Endothelial cell of umbilical vein (primary cell): ENCODE data around the gene KIR3DL1. TPM values are rescaled to one million over a fixed set of nuclear protein-coding genes. Genes with fewer than 3 reads are reported as not detected.

Experiments
- BruUV-seq: library from RNA; stranded (reverse); fragments of 400-500 nt; replicated peaks from 2 replicates; lab custom pipeline; 2021; lab: Mats Ljungman, UMichigan
- CTCF ChIA-PET: fragments of 300-600, 350-600 bp; sonication (Branson Sonifier 250); formaldehyde crosslinking; loops from one replicate; lab custom pipeline; 2021; ENCODE audit warnings: antibody characterized with exemption, inconsistent platforms; lab: Charles Lee
- POLR2A ChIA-PET: fragments of 300-600, 350-600 bp; sonication (Branson Sonifier 250); formaldehyde crosslinking; loops from one replicate; lab custom pipeline; 2021; ENCODE audit warnings: antibody characterized with exemption, inconsistent platforms; lab: Charles Lee
- DNase-seq: peaks from one replicate; pipeline ENCODE4 v3.0.0-alpha.2; 2011; ENCODE audit warnings: low read depth, low spot score
- FAIRE-seq: peaks from 2 replicates; lab custom pipeline; 2011; peaks lifted over from hg19 to GRCh38; lab: Jason Lieb, UNC
- H2AFZ ChIP-seq: 2 replicates; pipeline ENCODE4 v1.6.0; 2012; ENCODE audit warnings: low read depth, low read length, control low read depth, inconsistent platforms
- H3K27ac ChIP-seq: 2 replicates; pipeline ENCODE4 v1.5.1; 2011; ENCODE audit warnings: low read depth, mild to moderate bottlenecking, control low read depth, low read length, moderate library complexity; ENCODE audit not compliant: insufficient read depth
- H3K27me3 ChIP-seq, 2 experiments: 2 replicates each; pipeline versions ENCODE4 v1.6.0 to v1.6.1; 2011; ENCODE audit warnings: low read length in 2 of 2, mixed read lengths in 1 of 2; ENCODE audit not compliant: control insufficient read depth in 2 of 2, insufficient read depth in 2 of 2
- H3K36me3 ChIP-seq, 2 experiments: 2 replicates in 1 of 2; 3 replicates in 1 of 2; pipeline ENCODE4 v1.5.1; 2011; ENCODE audit warnings: low read length in 2 of 2, mild to moderate bottlenecking in 1 of 2, moderate library complexity in 1 of 2; ENCODE audit not compliant: control insufficient read depth in 2 of 2, insufficient read depth in 2 of 2; ENCODE audit errors: extremely low read depth in 1 of 2
- H3K4me1 ChIP-seq: 3 replicates; pipeline ENCODE4 v1.5.1; 2011; ENCODE audit warnings: mild to moderate bottlenecking, low read length; ENCODE audit not compliant: control insufficient read depth, insufficient read depth; ENCODE audit errors: extremely low read depth
- H3K4me2 ChIP-seq: 2 replicates; pipeline ENCODE4 v1.6.1; 2011; ENCODE audit warnings: low read length, control low read depth, mixed read lengths; ENCODE audit not compliant: insufficient read depth
- H3K4me3 ChIP-seq, 3 experiments: fragments of 200-600 bp in 1 of 3; sonication (generic), shearing (Covaris generic) in 1 of 3; replicated peaks in 1 of 3; 2 replicates each; pipeline ENCODE4 v1.5.1; 2011 to 2016; ENCODE audit warnings: control low read depth in 3 of 3, low read length in 3 of 3, mild to moderate bottlenecking in 2 of 3, inconsistent platforms in 1 of 3, low read depth in 1 of 3, moderate library complexity in 1 of 3; ENCODE audit not compliant: insufficient read depth in 1 of 3
- H3K79me2 ChIP-seq: 2 replicates; pipeline ENCODE4 v1.6.0; 2012; ENCODE audit warnings: low read length, inconsistent platforms; ENCODE audit not compliant: control insufficient read depth, insufficient read depth
- H3K9ac ChIP-seq: replicated peaks from 2 replicates; pipeline ENCODE3; 2011; ENCODE audit warnings: low read length, control low read depth; ENCODE audit not compliant: insufficient read depth; ENCODE audit errors: extremely low read depth
- H3K9me1 ChIP-seq: replicated peaks from 3 replicates; pipeline ENCODE4 v1.6.0; 2011; ENCODE audit warnings: mild to moderate bottlenecking, low read length; ENCODE audit not compliant: control insufficient read depth, insufficient read depth; ENCODE audit errors: extremely low read depth
- H3K9me3 ChIP-seq: replicated peaks from 2 replicates; pipeline ENCODE4 v1.5.1; 2012; ENCODE audit warnings: low read length, inconsistent platforms; ENCODE audit not compliant: control insufficient read depth, insufficient read depth
- H4K20me1 ChIP-seq: replicated peaks from 2 replicates; pipeline ENCODE3; 2011; ENCODE audit warnings: mild to moderate bottlenecking, low read length; ENCODE audit not compliant: control insufficient read depth, insufficient read depth; ENCODE audit errors: extremely low read depth
- CTCF ChIP-seq, 2 donors: IDR thresholded peaks; 1 replicate in 1 of 2; 2 replicates in 1 of 2; pipeline ENCODE4 v1.5.1; 2011; ENCODE audit warnings: low read length in 2 of 2, mild to moderate bottlenecking in 2 of 2, moderate library complexity in 2 of 2, control low read depth in 1 of 2, inconsistent platforms in 1 of 2, low read depth in 1 of 2; ENCODE audit not compliant: insufficient read depth in 1 of 2; ENCODE audit errors: extremely low read depth in 1 of 2
- EZH2 ChIP-seq: IDR thresholded peaks from 2 replicates; pipeline ENCODE4 v1.6.1; 2012; ENCODE audit warnings: borderline replicate concordance, low read depth, mild to moderate bottlenecking, moderate library complexity, low read length, inconsistent platforms; ENCODE audit not compliant: severe bottlenecking
- FOS ChIP-seq: IDR thresholded peaks from 2 replicates; pipeline ENCODE4 v1.6.1; 2011; ENCODE audit warnings: mild to moderate bottlenecking, low read length, moderate library complexity, borderline replicate concordance; ENCODE audit not compliant: insufficient read depth
- GATA2 ChIP-seq: IDR thresholded peaks from 2 replicates; pipeline ENCODE4 v1.7.0; 2011; ENCODE audit warnings: low read depth, mild to moderate bottlenecking, moderate library complexity, mixed read lengths, low read length; ENCODE audit not compliant: insufficient read length, insufficient read depth
- JUN ChIP-seq: IDR thresholded peaks from 2 replicates; pipeline ENCODE4 v1.6.1; 2011; ENCODE audit warnings: borderline replicate concordance, low read depth; ENCODE audit not compliant: insufficient read length, insufficient read depth
- MYC ChIP-seq: IDR thresholded peaks from one replicate; pipeline ENCODE4 v1.6.1; 2011; ENCODE audit warnings: mild to moderate bottlenecking, low read depth, low read length
- POLR2A ChIP-seq: IDR thresholded peaks from 2 replicates; pipeline ENCODE4 v1.6.1; 2012; ENCODE audit warnings: low read depth, mild to moderate bottlenecking, control low read depth, low read length
- POLR2AphosphoS5 ChIP-seq: IDR thresholded peaks from 2 replicates; pipeline ENCODE4 v1.6.1; 2012; ENCODE audit warnings: low read depth, mild to moderate bottlenecking, control low read depth, low read length, moderate library complexity; ENCODE audit not compliant: insufficient read depth
- dilution Hi-C: fragments of 300-500 bp; cut with MboI; formaldehyde crosslinking; loops from one replicate; pipeline ENCODE4 v1.15.0; 2019; ENCODE audit warnings: low sequenced_read_pairs; ENCODE audit not compliant: extremely low pct_ligation_motif_present
- intact Hi-C: fragments of 100-400 bp; cut with micrococcal nuclease; formaldehyde crosslinking; loops from one replicate; pipeline ENCODE4 v1.10.0; 2022
- polyA plus RNA-seq, 4 experiments: library from polyadenylated mRNA; depleted of rRNA in 3 of 4; stranded (reverse) in 3 of 4; unstranded in 1 of 4; fragments of >200 nt; gene quantifications; 2 replicates each; pipeline versions ENCODE4 v1.2.1 to v1.2.3, GENCODE V29; 2011 to 2012; ENCODE audit warnings: missing spikeins in 1 of 4
- total RNA-seq: library from RNA; stranded (reverse); gene quantifications from 2 replicates; pipeline ENCODE4 v1.2.3, GENCODE V29; 2021

Gene KIR3DL1
- total and polyA plus RNA-seq, 2 donors (not counting 3 experiments of a cell fraction or from before 2014, with no cell fraction given) = not detected

GRCh38 chr19:54791476-54791875, 24.8 kb upstream of the KIR3DL1 start:
- no peak overlapping the region for H3K4me2 ChIP-seq
- CTCF ChIA-PET = no interaction called here
- H3K4me1 ChIP-seq = no peaks in the 10 kb centered on the region
- DNase-seq = no peak
- no peak overlapping the region for H3K27ac ChIP-seq
- H3K9me1 ChIP-seq = no peaks in the 10 kb centered on the region
- intact Hi-C loops (no loop called here), dilution Hi-C loops (no loop called here)
- TF ChIP-seq POLR2AphosphoS5 (no peak), GATA2 (no peak), POLR2A (no peak), JUN (no peak), MYC (no peak), CTCF (IDR thresholded peaks at IDR 0.05; ENCODE audit: extremely low read depth in 1 of 2, insufficient read depth in 1 of 2, low read depth in 1 of 2, low read length in 2 of 2) (no peak), EZH2 (no peak), FOS (no peak)
- POLR2A ChIA-PET = no interaction called here
- no peaks in the 10 kb centered on the region for H3K79me2 ChIP-seq
- H3K36me3 ChIP-seq = no peaks in the 10 kb centered on the region
- H3K4me3 ChIP-seq = no peak overlapping the region
- no peak overlapping the region for H3K9ac ChIP-seq
- no peak for FAIRE-seq
- no TSS peak for BruUV-seq
- H3K9me3 ChIP-seq = no peaks in the 10 kb centered on the region
- no peak overlapping the region for H2AFZ ChIP-seq
- H3K27me3 ChIP-seq = no peaks in the 10 kb centered on the region
- H4K20me1 ChIP-seq = no peaks in the 10 kb centered on the region
